Measurements from ENCODE around the gene RASEF. TPM values are rescaled to one million over a fixed set of nuclear protein-coding genes. Genes with fewer than 3 reads are reported as not detected.
A peak's percentile ranks its signal among the peaks of the same experiment; 100 is the strongest.

RASEF gene
- polyA plus RNA-seq, 1 donor = 11.5 TPM

GRCh38 chr9:82975176-82975575 is 87.8 kb downstream of the RASEF start:
- H3K36me3 ChIP-seq (ENCODE audit: control insufficient read depth, insufficient read depth, low read length) = peaks cover 3% of the 10 kb centered on the region
- no peaks in the 10 kb centered on the region for H3K4me1 ChIP-seq (ENCODE audit: control insufficient read depth, insufficient read depth, low read length)
- no peak for DNase-seq
- WGBS (ENCODE audit: insufficient coverage, low lambda C conversion rate) = 100% methylated on average over 1 of the region's 6 CpGs
- H3K27me3 ChIP-seq (ENCODE audit: control insufficient read depth, insufficient read depth, low read length) = no peaks in the 10 kb centered on the region
- no peak overlapping the region for H3K4me3 ChIP-seq (ENCODE audit: low read length)
- H3K27ac ChIP-seq (ENCODE audit: low read length) = no peak overlapping the region
- peaks cover 2% of the 10 kb centered on the region for H3K9me3 ChIP-seq (ENCODE audit: control insufficient read depth, low read depth, low read length)

- peak in 1 of 2 donors; percentile 41 for DNase-seq
- Histone ChIP-seq H3K4me3 (ENCODE audit: low read length) (no peak overlapping the region), H3K27ac (ENCODE audit: low read length) (no peak overlapping the region), H3K27me3 (ENCODE audit: control insufficient read depth, insufficient read depth, low read length) (no peaks in the 10 kb centered on the region), H3K9me3 (ENCODE audit: control insufficient read depth, low read depth, low read length) (peaks cover 2% of the 10 kb centered on the region), H3K4me1 (ENCODE audit: control insufficient read depth, insufficient read depth, low read length) (no peaks in the 10 kb centered on the region), H3K36me3 (ENCODE audit: control insufficient read depth, insufficient read depth, low read length) (no peaks in the 10 kb centered on the region)
- no CpG with 5 or more reads among the region's 3 CpGs for WGBS (ENCODE audit: insufficient coverage, low lambda C conversion rate)
Measured at GRCh38 chr9:82972446-82972845, 90.5 kb downstream of the RASEF start.

- Histone ChIP-seq H3K36me3 (ENCODE audit: control insufficient read depth, insufficient read depth, low read length) (no peaks in the 10 kb centered on the region), H3K27me3 (ENCODE audit: control insufficient read depth, insufficient read depth, low read length) (no peaks in the 10 kb centered on the region), H3K27ac (ENCODE audit: low read length) (no peak overlapping the region), H3K4me3 (ENCODE audit: low read length) (no peak overlapping the region), H3K4me1 (ENCODE audit: control insufficient read depth, insufficient read depth, low read length) (no peaks in the 10 kb centered on the region), H3K9me3 (ENCODE audit: control insufficient read depth, low read depth, low read length) (peaks cover 2% of the 10 kb centered on the region)
- DNase-seq = no peak
- WGBS (ENCODE audit: insufficient coverage, low lambda C conversion rate) = no CpG with 5 or more reads among the region's 3 CpGs
Measured at GRCh38 chr9:82970359-82970758, 92.6 kb downstream of the RASEF start.

- DNase-seq = no peak
- Histone ChIP-seq H3K4me1 (ENCODE audit: control insufficient read depth, insufficient read depth, low read length) (no peaks in the 10 kb centered on the region), H3K27me3 (ENCODE audit: control insufficient read depth, insufficient read depth, low read length) (no peaks in the 10 kb centered on the region), H3K36me3 (ENCODE audit: control insufficient read depth, insufficient read depth, low read length) (no peaks in the 10 kb centered on the region), H3K4me3 (ENCODE audit: low read length) (no peak overlapping the region), H3K9me3 (ENCODE audit: control insufficient read depth, low read depth, low read length) (peaks cover 2% of the 10 kb centered on the region), H3K27ac (ENCODE audit: low read length) (no peak overlapping the region)
- WGBS (ENCODE audit: insufficient coverage, low lambda C conversion rate) = 100% methylated on average over 1 of the region's 4 CpGs
Measured at GRCh38 chr9:82969291-82969690, 93.7 kb downstream of the RASEF start.

GRCh38 chr9:82968816-82969215 is 94.1 kb downstream of the RASEF start:
- DNase-seq = no peak
- Histone ChIP-seq H3K4me3 (ENCODE audit: low read length) (no peak overlapping the region), H3K27me3 (ENCODE audit: control insufficient read depth, insufficient read depth, low read length) (no peaks in the 10 kb centered on the region), H3K27ac (ENCODE audit: low read length) (no peak overlapping the region), H3K9me3 (ENCODE audit: control insufficient read depth, low read depth, low read length) (peaks cover 2% of the 10 kb centered on the region), H3K36me3 (ENCODE audit: control insufficient read depth, insufficient read depth, low read length) (no peaks in the 10 kb centered on the region), H3K4me1 (ENCODE audit: control insufficient read depth, insufficient read depth, low read length) (no peaks in the 10 kb centered on the region)
- WGBS (ENCODE audit: insufficient coverage, low lambda C conversion rate) = no CpG with 5 or more reads among the region's 1 CpG

- Histone ChIP-seq H3K4me3 (ENCODE audit: low read length) (no peak overlapping the region), H3K27ac (ENCODE audit: low read length) (no peak overlapping the region), H3K4me1 (ENCODE audit: control insufficient read depth, insufficient read depth, low read length) (no peaks in the 10 kb centered on the region), H3K27me3 (ENCODE audit: control insufficient read depth, insufficient read depth, low read length) (no peaks in the 10 kb centered on the region), H3K9me3 (ENCODE audit: control insufficient read depth, low read depth, low read length) (peaks cover 2% of the 10 kb centered on the region), H3K36me3 (ENCODE audit: control insufficient read depth, insufficient read depth, low read length) (no peaks in the 10 kb centered on the region)
- WGBS (ENCODE audit: insufficient coverage, low lambda C conversion rate) = no CpG with 5 or more reads among the region's 3 CpGs
- no peak for DNase-seq
Measured at GRCh38 chr9:82968388-82968787, 94.6 kb downstream of the RASEF start.

GRCh38 chr9:82961504-82962125 is 101.3 kb downstream of the RASEF start:
- H3K4me3 ChIP-seq (ENCODE audit: low read length) = no peak overlapping the region
- H3K36me3 ChIP-seq (ENCODE audit: control insufficient read depth, insufficient read depth, low read length) = no peaks in the 10 kb centered on the region
- WGBS (ENCODE audit: insufficient coverage, low lambda C conversion rate) = 56% methylated on average over 4 of the region's 7 CpGs
- peak; percentile 63 to 70 for DNase-seq
- no peaks in the 10 kb centered on the region for H3K27me3 ChIP-seq (ENCODE audit: control insufficient read depth, insufficient read depth, low read length)
- no peaks in the 10 kb centered on the region for H3K4me1 ChIP-seq (ENCODE audit: control insufficient read depth, insufficient read depth, low read length)
- no peaks in the 10 kb centered on the region for H3K9me3 ChIP-seq (ENCODE audit: control insufficient read depth, low read depth, low read length)
- H3K27ac ChIP-seq (ENCODE audit: low read length) = no peak overlapping the region

GRCh38 chr9:82957529-82958379 is 105.2 kb downstream of the RASEF start:
- WGBS (ENCODE audit: insufficient coverage, low lambda C conversion rate) = 70% methylated on average over 5 of the region's 7 CpGs
- H3K4me3 ChIP-seq (ENCODE audit: low read length) = no peak overlapping the region
- no peaks in the 10 kb centered on the region for H3K4me1 ChIP-seq (ENCODE audit: control insufficient read depth, insufficient read depth, low read length)
- H3K27me3 ChIP-seq (ENCODE audit: control insufficient read depth, insufficient read depth, low read length) = no peaks in the 10 kb centered on the region
- no peak overlapping the region for H3K27ac ChIP-seq (ENCODE audit: low read length)
- no peaks in the 10 kb centered on the region for H3K9me3 ChIP-seq (ENCODE audit: control insufficient read depth, low read depth, low read length)
- no peak for DNase-seq
- no peaks in the 10 kb centered on the region for H3K36me3 ChIP-seq (ENCODE audit: control insufficient read depth, insufficient read depth, low read length)

GRCh38 chr9:82949203-82949602 is 113.7 kb downstream of the RASEF start:
- Histone ChIP-seq H3K4me3 (ENCODE audit: low read length) (no peak overlapping the region), H3K9me3 (ENCODE audit: control insufficient read depth, low read depth, low read length) (no peaks in the 10 kb centered on the region), H3K27ac (ENCODE audit: low read length) (no peak overlapping the region), H3K27me3 (ENCODE audit: control insufficient read depth, insufficient read depth, low read length) (no peaks in the 10 kb centered on the region), H3K36me3 (ENCODE audit: control insufficient read depth, insufficient read depth, low read length) (no peaks in the 10 kb centered on the region), H3K4me1 (ENCODE audit: control insufficient read depth, insufficient read depth, low read length) (no peaks in the 10 kb centered on the region)
- 94% methylated on average over 2 of the region's 2 CpGs for WGBS (ENCODE audit: insufficient coverage, low lambda C conversion rate)
- DNase-seq = no peak

- H3K4me1 ChIP-seq (ENCODE audit: control insufficient read depth, insufficient read depth, low read length) = no peaks in the 10 kb centered on the region
- WGBS (ENCODE audit: insufficient coverage, low lambda C conversion rate) = no CpG with 5 or more reads among the region's 7 CpGs
Measured at GRCh38 chr9:82940376-82940775, 122.6 kb downstream of the RASEF start.

More at GRCh38 chr9:82940376-82940775, 122.6 kb downstream of the RASEF start:
- no peak overlapping the region for H3K4me3 ChIP-seq (ENCODE audit: low read length)
- H3K27ac ChIP-seq (ENCODE audit: low read length) = no peak overlapping the region
- no peaks in the 10 kb centered on the region for H3K27me3 ChIP-seq (ENCODE audit: control insufficient read depth, insufficient read depth, low read length)
- no peaks in the 10 kb centered on the region for H3K9me3 ChIP-seq (ENCODE audit: control insufficient read depth, low read depth, low read length)
- no peaks in the 10 kb centered on the region for H3K36me3 ChIP-seq (ENCODE audit: control insufficient read depth, insufficient read depth, low read length)
- DNase-seq = no peak
